SK-N-SH treated with all-trans-retinoic acid at 6 μM for 48 hours (cell line): ENCODE measurements around the gene VCP.
A peak's percentile ranks its signal among the peaks of the same experiment; 100 is the strongest.
"Not testable (repeated sequence)": the region's sequence is repeated elsewhere in the genome, so short reads cannot be mapped to it uniquely, and the experiment has no call there.

Experiments
- ATAC-seq: fragments of 200-7000 bp; cut with Tn5 transposase; 3 replicates; pipeline ENCODE4 v1.9.1; 2020; ENCODE audit warnings: mild to moderate bottlenecking, moderate library complexity
- ARNTL ChIP-seq: fragments of 450-650 bp; formaldehyde crosslinking; IDR thresholded peaks from 2 replicates; pipeline ENCODE4 v1.5.0; 2020; ENCODE audit warnings: low read depth, mild to moderate bottlenecking, moderate library complexity, borderline replicate concordance
- BACH2 ChIP-seq: fragments of 250-450 bp; sonication (Bioruptor Pico); IDR thresholded peaks from 2 replicates; pipeline ENCODE4 v1.9.0; 2021; ENCODE audit warnings: mild to moderate bottlenecking, borderline replicate concordance
- CREB5 ChIP-seq: fragments of 250-450 bp; sonication (Bioruptor Pico); IDR thresholded peaks from 2 replicates; pipeline ENCODE4 v1.5.1; 2020; ENCODE audit warnings: low read depth, mild to moderate bottlenecking, moderate library complexity
- CSDC2 ChIP-seq: fragments of 250-450 bp; sonication (Bioruptor Pico); IDR thresholded peaks from 2 replicates; pipeline ENCODE4 v1.5.0; 2020; ENCODE audit warnings: mild to moderate bottlenecking, moderate library complexity
- CSRNP3 ChIP-seq: fragments of 250-450 bp; sonication (Bioruptor Pico); IDR thresholded peaks from 2 replicates; pipeline ENCODE4 v1.5.1; 2021; ENCODE audit warnings: mild to moderate bottlenecking, moderate library complexity
- ESRRG ChIP-seq: fragments of 250-450 bp; sonication (Bioruptor Pico); IDR thresholded peaks from 2 replicates; pipeline ENCODE4 v1.6.1; 2021; ENCODE audit warnings: mild to moderate bottlenecking
- GLIS3 ChIP-seq: fragments of 250-450 bp; sonication (Bioruptor Pico); IDR thresholded peaks from 2 replicates; pipeline ENCODE4 v1.5.0; 2020; ENCODE audit warnings: mild to moderate bottlenecking, moderate library complexity
- ISL1 ChIP-seq: fragments of 250-450 bp; sonication (Bioruptor Pico); IDR thresholded peaks from 2 replicates; pipeline ENCODE4 v2.1.2; 2022; ENCODE audit warnings: mild to moderate bottlenecking, moderate library complexity
- OSR1 ChIP-seq: fragments of 250-450 bp; sonication (Bioruptor Pico); IDR thresholded peaks from 2 replicates; pipeline ENCODE4 v1.8.0; 2022; ENCODE audit warnings: moderate library complexity, mild to moderate bottlenecking, inconsistent platforms
- POU6F1 ChIP-seq: fragments of 250-450 bp; sonication (Bioruptor Pico); IDR thresholded peaks from 2 replicates; pipeline ENCODE4 v1.8.0; 2021; ENCODE audit warnings: low read depth, mild to moderate bottlenecking, moderate library complexity, borderline replicate concordance
- PPARA ChIP-seq: fragments of 250-450 bp; sonication (Bioruptor Pico); IDR thresholded peaks from 2 replicates; pipeline ENCODE4 v1.5.0; 2020; ENCODE audit warnings: mild to moderate bottlenecking, borderline replicate concordance
- SNAI2 ChIP-seq: fragments of 250-450 bp; sonication (Bioruptor Pico); IDR thresholded peaks from 2 replicates; pipeline ENCODE4 v1.5.0; 2020; ENCODE audit warnings: mild to moderate bottlenecking, moderate library complexity
- TCF4 ChIP-seq: fragments of 250-450 bp; sonication (Bioruptor Pico); IDR thresholded peaks from 2 replicates; pipeline ENCODE4 v1.8.0; 2021; ENCODE audit warnings: mild to moderate bottlenecking, moderate library complexity, borderline replicate concordance
- TOX ChIP-seq: fragments of 250-450 bp; sonication (Bioruptor Pico); IDR thresholded peaks from 2 replicates; pipeline ENCODE4 v1.8.0; 2021; ENCODE audit warnings: mild to moderate bottlenecking, moderate library complexity, borderline replicate concordance
- ZC3H10 ChIP-seq: fragments of 250-450 bp; sonication (Bioruptor Pico); IDR thresholded peaks from 2 replicates; pipeline ENCODE4 v1.5.1; 2021; ENCODE audit warnings: mild to moderate bottlenecking, moderate library complexity
- ZFP3 ChIP-seq: fragments of 250-450 bp; sonication (Bioruptor Pico); IDR thresholded peaks from 2 replicates; pipeline ENCODE4 v1.5.0; 2020; ENCODE audit warnings: mild to moderate bottlenecking, moderate library complexity
- ZFP30 ChIP-seq: fragments of 450-650 bp; formaldehyde crosslinking; IDR thresholded peaks from 2 replicates; pipeline ENCODE4 v1.5.0; 2022; ENCODE audit warnings: mild to moderate bottlenecking, moderate library complexity
- ZNF565 ChIP-seq: fragments of 450-650 bp; formaldehyde crosslinking; conservative IDR thresholded peaks from 2 replicates; pipeline ENCODE4 v1.5.0; 2020; ENCODE audit warnings: low read depth, mild to moderate bottlenecking, moderate library complexity
- ZNF70 ChIP-seq: fragments of 450-650 bp; formaldehyde crosslinking; IDR thresholded peaks from 2 replicates; pipeline ENCODE4 v1.5.0; 2020; ENCODE audit warnings: mild to moderate bottlenecking, moderate library complexity
- ZNF8 ChIP-seq: fragments of 450-650 bp; formaldehyde crosslinking; IDR thresholded peaks from 2 replicates; pipeline ENCODE4 v1.5.0; 2020; ENCODE audit warnings: mild to moderate bottlenecking, moderate library complexity
- TF ChIP-seq, protein P1 (sequence below): fragments of 250-450 bp; sonication (Bioruptor Pico); IDR thresholded peaks from 2 replicates; pipeline ENCODE4 v1.5.0; 2020; ENCODE audit warnings: mild to moderate bottlenecking, moderate library complexity
- TF ChIP-seq, protein P2 (sequence below): fragments of 250-450 bp; sonication (Bioruptor Pico); IDR thresholded peaks from 2 replicates; pipeline ENCODE4 v1.8.0; 2020; ENCODE audit warnings: mild to moderate bottlenecking, moderate library complexity, borderline replicate concordance

VCP gene

DNA sequence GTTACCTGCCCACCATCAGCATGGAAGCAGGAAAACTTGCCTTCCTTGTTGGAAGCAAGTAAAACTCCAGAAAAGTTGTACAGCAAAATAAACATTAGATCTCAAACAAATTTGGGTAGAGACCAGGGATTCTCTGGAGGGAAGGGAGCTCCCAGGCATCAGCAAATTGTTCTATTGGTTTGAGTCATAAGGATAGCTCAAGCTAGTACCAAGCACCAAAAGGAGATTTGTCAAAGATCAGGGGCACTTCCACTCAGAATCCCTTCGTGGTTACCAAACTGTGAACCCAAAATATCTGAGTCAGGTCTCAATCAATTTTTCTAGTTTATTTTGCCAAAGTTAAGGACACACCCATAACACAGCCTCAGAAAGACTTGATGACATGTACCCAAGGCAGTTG lies 45.1 kb downstream of the VCP start:
- TF ChIP-seq ZFP3 (CRISPR knock-in tag) (no peak), PPARA (CRISPR knock-in tag) (no peak), TCF4 (no peak), ZNF8 (no peak), ZC3H10 (CRISPR knock-in tag) (no peak), GLIS3 (CRISPR knock-in tag) (no peak), OSR1 (CRISPR knock-in tag) (no peak), TOX (CRISPR knock-in tag) (no peak), SNAI2 (no peak)
- ATAC-seq: no peak

DNA sequence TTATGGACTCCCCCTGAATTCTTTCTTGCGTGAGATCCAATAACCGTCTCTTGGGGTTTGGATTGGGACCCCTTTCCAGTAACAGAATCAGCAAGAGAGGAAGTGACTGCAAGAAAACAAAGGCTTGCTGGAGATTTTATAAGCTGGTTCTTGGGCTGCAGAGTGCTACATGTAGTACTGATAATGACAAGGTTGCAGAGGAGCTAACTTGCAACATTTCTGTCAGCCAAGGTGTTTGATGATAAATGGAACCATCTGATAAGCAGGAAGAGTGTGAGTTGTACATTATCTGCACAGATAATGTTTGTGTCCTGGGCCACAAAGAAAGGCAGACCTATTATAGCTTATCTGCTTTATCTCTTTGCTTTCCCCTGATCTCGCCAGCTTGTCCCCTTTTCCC lies 45.8 kb downstream of the VCP start:
- peak; percentile 28; the same call in 2 of the 3 replicates for ATAC-seq
- TF ChIP-seq CSRNP3 (no peak), ZC3H10 (CRISPR knock-in tag) (no peak), GLIS3 (CRISPR knock-in tag) (no peak), ZNF8 (no peak), ZFP3 (CRISPR knock-in tag) (no peak), ESRRG (CRISPR knock-in tag) (no peak), ISL1 (CRISPR knock-in tag) (no peak), BACH2 (no peak), ZNF565 (CRISPR knock-in tag) (no peak), ARNTL (CRISPR knock-in tag) (no peak), CREB5 (CRISPR knock-in tag) (no peak), ZNF70 (CRISPR knock-in tag) (no peak), SNAI2 (no peak), TCF4 (no peak), CSDC2 (CRISPR knock-in tag) (no peak), POU6F1 (CRISPR knock-in tag) (no peak), ZFP30 (CRISPR knock-in tag) (no peak), OSR1 (CRISPR knock-in tag) (no peak)
- TF ChIP-seq, protein P1, sequence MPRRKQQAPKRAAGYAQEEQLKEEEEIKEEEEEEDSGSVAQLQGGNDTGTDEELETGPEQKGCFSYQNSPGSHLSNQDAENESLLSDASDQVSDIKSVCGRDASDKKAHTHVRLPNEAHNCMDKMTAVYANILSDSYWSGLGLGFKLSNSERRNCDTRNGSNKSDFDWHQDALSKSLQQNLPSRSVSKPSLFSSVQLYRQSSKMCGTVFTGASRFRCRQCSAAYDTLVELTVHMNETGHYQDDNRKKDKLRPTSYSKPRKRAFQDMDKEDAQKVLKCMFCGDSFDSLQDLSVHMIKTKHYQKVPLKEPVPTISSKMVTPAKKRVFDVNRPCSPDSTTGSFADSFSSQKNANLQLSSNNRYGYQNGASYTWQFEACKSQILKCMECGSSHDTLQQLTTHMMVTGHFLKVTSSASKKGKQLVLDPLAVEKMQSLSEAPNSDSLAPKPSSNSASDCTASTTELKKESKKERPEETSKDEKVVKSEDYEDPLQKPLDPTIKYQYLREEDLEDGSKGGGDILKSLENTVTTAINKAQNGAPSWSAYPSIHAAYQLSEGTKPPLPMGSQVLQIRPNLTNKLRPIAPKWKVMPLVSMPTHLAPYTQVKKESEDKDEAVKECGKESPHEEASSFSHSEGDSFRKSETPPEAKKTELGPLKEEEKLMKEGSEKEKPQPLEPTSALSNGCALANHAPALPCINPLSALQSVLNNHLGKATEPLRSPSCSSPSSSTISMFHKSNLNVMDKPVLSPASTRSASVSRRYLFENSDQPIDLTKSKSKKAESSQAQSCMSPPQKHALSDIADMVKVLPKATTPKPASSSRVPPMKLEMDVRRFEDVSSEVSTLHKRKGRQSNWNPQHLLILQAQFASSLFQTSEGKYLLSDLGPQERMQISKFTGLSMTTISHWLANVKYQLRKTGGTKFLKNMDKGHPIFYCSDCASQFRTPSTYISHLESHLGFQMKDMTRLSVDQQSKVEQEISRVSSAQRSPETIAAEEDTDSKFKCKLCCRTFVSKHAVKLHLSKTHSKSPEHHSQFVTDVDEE (CRISPR knock-in tag): no peak
- TF ChIP-seq, protein P2, sequence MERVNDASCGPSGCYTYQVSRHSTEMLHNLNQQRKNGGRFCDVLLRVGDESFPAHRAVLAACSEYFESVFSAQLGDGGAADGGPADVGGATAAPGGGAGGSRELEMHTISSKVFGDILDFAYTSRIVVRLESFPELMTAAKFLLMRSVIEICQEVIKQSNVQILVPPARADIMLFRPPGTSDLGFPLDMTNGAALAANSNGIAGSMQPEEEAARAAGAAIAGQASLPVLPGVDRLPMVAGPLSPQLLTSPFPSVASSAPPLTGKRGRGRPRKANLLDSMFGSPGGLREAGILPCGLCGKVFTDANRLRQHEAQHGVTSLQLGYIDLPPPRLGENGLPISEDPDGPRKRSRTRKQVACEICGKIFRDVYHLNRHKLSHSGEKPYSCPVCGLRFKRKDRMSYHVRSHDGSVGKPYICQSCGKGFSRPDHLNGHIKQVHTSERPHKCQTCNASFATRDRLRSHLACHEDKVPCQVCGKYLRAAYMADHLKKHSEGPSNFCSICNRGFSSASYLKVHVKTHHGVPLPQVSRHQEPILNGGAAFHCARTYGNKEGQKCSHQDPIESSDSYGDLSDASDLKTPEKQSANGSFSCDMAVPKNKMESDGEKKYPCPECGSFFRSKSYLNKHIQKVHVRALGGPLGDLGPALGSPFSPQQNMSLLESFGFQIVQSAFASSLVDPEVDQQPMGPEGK (CRISPR knock-in tag): no peak

DNA sequence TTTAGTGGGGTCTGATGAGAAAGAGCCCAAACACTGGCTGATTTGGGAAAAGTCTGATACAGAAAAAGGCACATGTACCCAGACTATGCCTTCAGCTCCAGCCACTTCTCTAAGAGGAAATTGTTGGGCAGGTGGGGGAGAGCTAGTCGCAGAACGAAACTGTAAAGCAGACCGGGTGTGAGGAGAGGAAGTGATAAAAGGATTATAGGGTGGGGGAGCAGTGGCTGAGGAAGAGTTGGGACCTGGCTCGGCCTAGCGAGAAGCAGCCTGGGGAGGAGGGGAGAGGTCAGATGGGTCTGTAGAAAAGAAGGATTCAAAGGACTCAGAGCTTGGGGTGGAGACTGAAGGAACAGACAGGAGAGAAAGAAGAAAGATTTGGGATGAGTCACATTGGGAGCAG lies 49.0 kb downstream of the VCP start:
- ATAC-seq: not testable (repeated sequence)

DNA sequence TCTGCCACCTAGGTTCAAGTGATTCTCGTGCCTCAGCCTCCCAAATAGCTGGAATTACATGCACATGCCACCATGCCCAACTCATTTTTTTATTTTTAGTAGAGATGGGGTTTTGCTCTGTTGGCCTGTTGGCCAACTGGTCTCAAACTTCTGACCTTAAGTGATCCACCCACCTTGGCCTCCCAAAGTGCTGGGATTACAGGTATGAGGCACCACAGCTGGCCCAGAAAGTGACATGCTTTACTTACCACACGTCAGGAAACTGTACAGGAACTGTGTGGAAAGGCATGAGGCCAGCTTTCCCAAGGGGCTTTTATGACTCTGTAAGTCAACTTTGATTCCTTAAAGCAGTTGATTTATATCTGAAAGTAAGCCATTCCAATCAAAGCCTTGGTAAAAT lies 57.9 kb downstream of the VCP start:
- TF ChIP-seq ZC3H10 (CRISPR knock-in tag): no peak
- no peak for TF ChIP-seq PPARA (CRISPR knock-in tag)
- TF ChIP-seq GLIS3 (CRISPR knock-in tag): no peak
- TF ChIP-seq CSDC2 (CRISPR knock-in tag): no peak
- no peak for TF ChIP-seq CREB5 (CRISPR knock-in tag)
- TF ChIP-seq ZNF70 (CRISPR knock-in tag): no peak
- ATAC-seq: no peak
